Measurements from ENCODE around the gene SLC7A11. TPM values are rescaled to one million over a fixed set of nuclear protein-coding genes. Genes with fewer than 3 reads are reported as not detected.

SLC7A11 gene
- 7.0 and 9.6 TPM in 2 replicates for total RNA-seq (ENCODE audit: low replicate concordance)

GRCh38 chr4:138242076-138242833 is at the start of gene SLC7A11:
Gene SLC7A11, minus strand, starts transcription at chr4:138242349. Its CDS starts 280 bp downstream, at chr4:138242069.
- Histone ChIP-seq H3K9me3 (ENCODE audit: low read depth) (no peaks in the 10 kb centered on the region), H3K27ac (peak within 1 kb of the TSS; percentile 74), H3K36me3 (no peaks in the 10 kb centered on the region), H3F3A (ENCODE audit: low read depth) (peaks cover 19% of the 10 kb centered on the region), H2AFZ (replicated peaks) (peak within 1 kb of the TSS; percentile 92), H4K20me1 (ENCODE audit: low read depth) (no peaks in the 10 kb centered on the region), H3K4me1 (peaks cover 28% of the 10 kb centered on the region), H3K4me2 (peak within 1 kb of the TSS; percentile 67), H3K27me3 (no peaks in the 10 kb centered on the region), H3K9ac (no peak within 1 kb of the TSS), H3K4me3 (peak within 1 kb of the TSS; percentile 43), H3K79me2 (ENCODE audit: low read depth) (peaks cover 40% of the 10 kb centered on the region)
- Mint-ChIP-seq H3K4me1 (peaks cover 38% of the 10 kb centered on the region), H3K27ac (peak within 1 kb of the TSS; percentile 98), H3K36me3 (no peaks in the 10 kb centered on the region), H3K27me3 (ENCODE audit: insufficient read depth, low read depth) (peaks cover 4% of the 10 kb centered on the region), H3K9me3 (no peaks in the 10 kb centered on the region), H3K4me3 (peak within 1 kb of the TSS; percentile 85)
- DNase-seq (ENCODE audit: low spot score): peak; percentile 88
- TF ChIP-seq CTCF (IDR thresholded peaks at IDR 0.05) (no peak), EZH2phosphoT487 (IDR thresholded peaks at IDR 0.05) (no peak), EZH2 (IDR thresholded peaks at IDR 0.05) (no peak)

GRCh38 chr4:138291431-138291830 is 49.3 kb upstream of the SLC7A11 start:
- H3K9me3 Mint-ChIP-seq: no peaks in the 10 kb centered on the region
- no peak for TF ChIP-seq EZH2 (IDR thresholded peaks at IDR 0.05)
- no peak for TF ChIP-seq EZH2phosphoT487 (IDR thresholded peaks at IDR 0.05)
- TF ChIP-seq CTCF (IDR thresholded peaks at IDR 0.05): no peak

GRCh38 chr4:138290805-138291204 is 48.7 kb upstream of the SLC7A11 start:
- H3K27ac ChIP-seq: no peak overlapping the region
- no peaks in the 10 kb centered on the region for H3K27me3 ChIP-seq
- TF ChIP-seq EZH2 (IDR thresholded peaks at IDR 0.05): no peak
- no peak for TF ChIP-seq EZH2phosphoT487 (IDR thresholded peaks at IDR 0.05)
- no peak for TF ChIP-seq CTCF (IDR thresholded peaks at IDR 0.05)
- H3K9ac ChIP-seq: no peak overlapping the region
- no peaks in the 10 kb centered on the region for H3K4me1 Mint-ChIP-seq
- H3K9me3 Mint-ChIP-seq: no peaks in the 10 kb centered on the region
- no peaks in the 10 kb centered on the region for H3K36me3 ChIP-seq
- no peak overlapping the region for H3K27ac Mint-ChIP-seq
- H3K79me2 ChIP-seq (ENCODE audit: low read depth): no peaks in the 10 kb centered on the region
- no peak overlapping the region for H3K4me2 ChIP-seq
- H3K9me3 ChIP-seq (ENCODE audit: low read depth): no peaks in the 10 kb centered on the region
- DNase-seq (ENCODE audit: low spot score): no peak
- H3K4me3 Mint-ChIP-seq: no peak overlapping the region
- H3K27me3 Mint-ChIP-seq (ENCODE audit: insufficient read depth, low read depth): peaks cover 3% of the 10 kb centered on the region
- H3K36me3 Mint-ChIP-seq: no peaks in the 10 kb centered on the region
- no peak overlapping the region for H3K4me3 ChIP-seq
- no peak overlapping the region for H2AFZ ChIP-seq (replicated peaks)
- H4K20me1 ChIP-seq (ENCODE audit: low read depth): no peaks in the 10 kb centered on the region
- H3K4me1 ChIP-seq: peaks cover under 1% of the 10 kb centered on the region
- no peaks in the 10 kb centered on the region for H3F3A ChIP-seq (ENCODE audit: low read depth)

More at GRCh38 chr4:138291431-138291830, 49.3 kb upstream of the SLC7A11 start:
- no peak overlapping the region for H3K27ac ChIP-seq
- no peaks in the 10 kb centered on the region for H3K27me3 ChIP-seq
- H3K36me3 ChIP-seq: no peaks in the 10 kb centered on the region
- H3K4me3 Mint-ChIP-seq: no peak overlapping the region
- no peaks in the 10 kb centered on the region for H4K20me1 ChIP-seq (ENCODE audit: low read depth)
- H2AFZ ChIP-seq (replicated peaks): no peak overlapping the region
- H3K4me1 Mint-ChIP-seq: no peaks in the 10 kb centered on the region
- H3K9me3 ChIP-seq (ENCODE audit: low read depth): no peaks in the 10 kb centered on the region
- no peak overlapping the region for H3K9ac ChIP-seq
- H3K4me3 ChIP-seq: no peak overlapping the region
- DNase-seq (ENCODE audit: low spot score): no peak
- H3K79me2 ChIP-seq (ENCODE audit: low read depth): no peaks in the 10 kb centered on the region
- no peak overlapping the region for H3K4me2 ChIP-seq
- no peak overlapping the region for H3K27ac Mint-ChIP-seq
- H3K4me1 ChIP-seq: peaks cover 4% of the 10 kb centered on the region
- H3F3A ChIP-seq (ENCODE audit: low read depth): no peaks in the 10 kb centered on the region
- peaks cover 3% of the 10 kb centered on the region for H3K27me3 Mint-ChIP-seq (ENCODE audit: insufficient read depth, low read depth)
- H3K36me3 Mint-ChIP-seq: no peaks in the 10 kb centered on the region
